Stimulated activated CD4-positive, alpha-beta T cell treated with anti-CD3 and anti-CD28 coated beads, TNF-alpha, amount 100 ng/mL, for 48 hours (primary cell): Measurements from ENCODE around the gene STARD13.
"Not testable (repeated sequence)": the region's sequence is repeated elsewhere in the genome, so short reads cannot be mapped to it uniquely, and the experiment has no call there.

ENCODE experiments used
- DNase-seq, 3 donors: peaks; one replicate each; pipeline ENCODE4 v3.0.0-alpha.2; 2020; ENCODE audit warnings: low read depth in 3 of 3

The STARD13 gene

GRCh38 chr13:33175991-33176390 lies 109.6 kb downstream of the STARD13 start:
- DNase-seq, result no peak

- DNase-seq, result no peak
These were observed 110.6 kb downstream of the STARD13 start for GRCh38 chr13:33174931-33175330.

GRCh38 chr13:33174491-33174890 lies 111.1 kb downstream of the STARD13 start:
- DNase-seq, result no peak

DNA sequence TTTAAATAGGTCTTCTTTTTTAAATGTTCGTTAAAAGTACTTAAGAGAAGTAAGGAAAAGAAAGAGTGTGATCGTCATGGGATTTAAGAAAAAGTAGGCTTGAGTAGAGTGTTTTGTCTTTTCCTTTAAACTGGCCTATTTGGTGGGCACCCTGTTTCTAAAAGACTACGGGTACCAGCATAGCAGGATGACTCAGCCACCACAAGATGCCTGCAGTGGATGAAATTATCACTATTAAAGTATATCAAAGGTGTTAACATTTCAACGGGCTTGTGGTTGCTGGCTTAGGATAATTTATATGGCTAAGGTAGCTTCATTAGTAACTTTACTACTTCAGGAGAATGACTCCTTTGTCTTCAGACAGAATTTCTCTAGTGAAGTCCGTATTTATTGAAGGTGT lies 112.6 kb downstream of the STARD13 start:
- DNase-seq, result no peak

- DNase-seq, result no peak
These were observed 113.2 kb downstream of the STARD13 start for GRCh38 chr13:33172400-33172799.

GRCh38 chr13:33169273-33169980 lies 116.1 kb downstream of the STARD13 start:
- DNase-seq, result no peak

DNA sequence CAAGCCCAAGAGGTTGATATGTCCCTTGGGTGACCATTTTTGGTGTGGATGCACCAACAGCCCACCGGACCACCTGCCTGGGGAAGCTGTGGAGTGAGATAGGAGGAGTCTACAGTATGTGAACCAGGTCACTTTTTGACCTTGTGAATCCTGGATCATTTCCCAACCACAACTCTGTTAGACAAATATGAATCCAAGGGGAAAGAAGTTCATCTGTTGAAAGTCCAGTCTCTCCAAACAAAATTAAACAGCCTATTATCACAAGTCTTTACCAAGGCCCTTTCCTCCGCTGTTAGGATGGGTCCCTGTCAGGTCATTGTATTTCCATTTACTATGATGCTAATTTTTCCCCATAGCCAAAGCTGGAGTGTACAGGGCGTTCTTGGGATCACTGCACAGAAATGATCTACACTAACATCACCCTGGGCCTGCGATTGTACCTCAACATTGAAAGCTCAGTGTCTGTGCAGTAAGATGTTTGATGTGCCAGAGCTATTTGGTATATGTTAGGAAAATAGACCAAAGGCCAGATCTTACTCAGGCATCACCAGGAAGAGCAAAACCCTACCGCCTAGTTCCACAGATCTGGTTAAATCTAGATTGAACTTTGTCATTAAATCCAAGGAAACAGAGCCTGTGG lies 117.1 kb downstream of the STARD13 start:
- no peak for DNase-seq

GRCh38 chr13:33167491-33167890 lies 118.1 kb downstream of the STARD13 start:
- no peak for DNase-seq

GRCh38 chr13:33165787-33166186 lies 119.8 kb downstream of the STARD13 start:
- no peak for DNase-seq

DNA sequence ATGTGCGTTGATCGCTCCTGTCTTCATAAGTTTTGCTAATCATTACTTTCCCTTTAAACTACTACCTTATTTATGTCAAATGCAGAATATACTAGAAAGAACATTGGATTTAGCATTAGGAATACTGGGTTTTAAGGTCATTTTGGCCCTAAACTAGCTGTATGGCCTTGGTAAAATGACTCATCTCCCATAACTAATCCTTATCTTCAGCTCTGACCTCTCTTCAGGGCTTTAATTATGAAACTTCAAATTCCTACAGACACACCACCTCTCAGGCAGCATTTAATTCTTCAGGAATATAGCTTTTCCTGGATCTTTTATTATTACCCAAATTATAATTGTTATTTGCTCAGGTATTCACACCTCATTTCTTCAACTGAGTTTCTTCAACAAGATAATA lies 121.2 kb downstream of the STARD13 start:
- no peak for DNase-seq

DNA sequence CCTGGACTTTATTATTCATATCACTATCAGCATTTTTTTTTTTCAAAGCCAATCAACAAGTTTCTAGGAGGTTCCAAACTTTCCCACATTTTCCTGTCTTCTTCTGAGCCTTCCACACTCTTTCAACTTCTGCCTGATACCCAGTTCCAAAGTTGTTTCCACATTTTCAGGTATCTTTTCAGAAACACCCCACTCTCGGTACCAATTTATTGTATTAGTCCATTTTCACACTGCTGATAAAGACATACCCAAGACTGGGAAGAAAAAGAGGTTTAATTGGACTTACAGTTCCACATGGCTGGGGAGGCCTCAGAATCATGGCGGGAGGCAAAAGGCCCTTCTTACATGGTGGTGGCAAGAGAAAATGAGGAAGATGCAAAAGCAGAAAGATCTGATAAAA lies 122.8 kb downstream of the STARD13 start:
- not testable (repeated sequence) for DNase-seq

- DNase-seq, result no peak
These were observed 126.7 kb downstream of the STARD13 start for GRCh38 chr13:33158816-33159215.

- no peak for DNase-seq
These were observed 127.3 kb downstream of the STARD13 start for GRCh38 chr13:33158271-33158670.

DNA sequence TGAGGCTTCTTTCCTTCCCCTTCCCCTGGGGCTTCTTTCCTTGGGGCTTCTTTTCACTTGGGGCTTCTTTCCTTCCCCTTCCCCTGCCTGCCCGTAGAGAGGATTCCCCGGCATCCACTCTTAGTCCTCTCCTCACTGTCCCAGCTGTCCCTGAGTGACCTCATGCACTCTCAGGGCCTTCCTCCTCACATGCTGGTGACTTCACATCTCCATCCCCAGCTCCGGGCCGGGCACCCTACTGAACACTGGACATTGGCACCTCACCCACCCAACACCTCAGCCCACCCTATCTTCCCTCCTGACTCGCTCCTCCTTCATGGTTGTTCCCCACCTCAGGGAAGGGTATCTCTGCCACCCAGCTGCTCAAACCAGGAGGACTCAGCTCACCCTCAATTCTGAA lies 130.6 kb downstream of the STARD13 start:
- DNase-seq, result no peak

GRCh38 chr13:33153421-33154404 lies 131.8 kb downstream of the STARD13 start:
- DNase-seq, result no peak

DNA sequence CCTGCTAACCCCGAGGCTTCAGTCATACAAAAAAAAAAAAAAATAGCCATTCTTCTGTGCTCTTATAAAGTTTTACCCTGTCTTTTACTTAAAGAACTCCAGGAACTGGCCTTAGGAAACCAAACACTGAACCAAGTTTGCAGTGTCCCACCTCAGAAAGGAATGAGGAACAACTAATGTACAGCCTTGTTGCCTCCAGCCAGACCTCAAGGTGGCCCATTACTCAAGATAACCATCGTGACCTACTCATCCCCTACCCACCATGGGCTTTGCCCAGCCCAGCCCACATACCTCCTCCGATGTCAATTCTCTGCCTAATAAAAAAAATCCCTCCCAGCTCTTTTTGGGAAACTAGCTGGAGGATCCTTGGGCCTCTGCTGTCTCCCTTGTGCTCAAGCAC lies 133.2 kb downstream of the STARD13 start:
- DNase-seq, result no peak

GRCh38 chr13:33150662-33151061 lies 134.9 kb downstream of the STARD13 start:
- no peak for DNase-seq

DNA sequence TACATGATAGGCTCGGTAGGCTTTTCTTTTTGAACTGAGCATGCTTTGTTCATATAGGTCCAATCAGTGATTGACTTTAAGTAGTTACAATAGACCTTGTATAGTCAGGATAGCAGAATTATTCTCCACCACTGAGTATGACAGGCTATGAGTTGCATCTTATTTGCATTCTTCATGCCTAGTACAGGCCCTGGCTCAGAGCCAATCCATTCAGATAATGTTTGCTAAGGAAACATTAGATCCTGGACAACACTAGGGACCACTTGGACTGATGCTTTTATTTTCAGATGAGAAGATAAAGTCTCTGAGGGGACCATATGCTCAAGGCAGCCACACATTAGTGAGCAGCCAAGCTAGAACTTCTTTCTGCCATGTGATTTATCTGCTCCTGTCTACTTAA lies 135.4 kb downstream of the STARD13 start:
- no peak for DNase-seq

- DNase-seq, result no peak
These were observed 137.7 kb downstream of the STARD13 start for GRCh38 chr13:33147832-33148231.

DNA sequence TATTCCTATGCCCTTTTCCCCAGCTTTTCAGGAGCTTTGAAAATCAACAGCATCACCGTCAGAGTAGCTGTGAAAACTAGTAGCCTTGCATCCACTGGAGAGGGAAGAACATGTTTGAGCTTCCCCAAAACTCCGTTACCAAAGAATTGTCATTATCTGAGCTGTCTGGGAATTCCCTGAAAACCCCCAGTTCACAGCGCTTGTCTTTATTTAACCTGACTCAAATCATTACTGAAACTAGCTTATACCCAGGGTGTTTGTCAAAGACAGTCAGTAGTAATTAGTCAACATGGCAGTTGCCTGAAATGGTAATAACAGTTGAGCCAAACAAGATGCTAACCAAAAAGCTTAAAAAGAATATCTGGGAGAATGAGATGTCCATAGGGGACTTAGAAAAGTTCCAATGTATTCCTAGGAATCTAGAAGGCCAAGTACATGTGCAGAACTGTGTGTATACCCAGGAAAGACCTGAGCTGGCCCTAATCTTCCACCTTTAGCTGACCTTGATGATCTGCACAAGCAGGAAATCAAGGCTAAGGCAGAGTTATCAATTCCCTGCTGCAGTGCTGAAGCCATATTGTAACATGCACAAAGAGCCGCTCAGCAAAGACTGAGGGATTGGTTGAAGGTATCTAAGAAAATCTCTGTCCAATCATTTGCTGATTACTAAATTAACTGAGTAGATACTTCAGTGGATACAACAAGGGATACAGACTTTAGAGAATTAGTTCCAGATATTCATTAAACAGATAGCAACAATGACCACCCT lies 138.5 kb downstream of the STARD13 start:
- no peak for DNase-seq

- no peak for DNase-seq
These were observed 139.9 kb downstream of the STARD13 start for GRCh38 chr13:33145667-33146066.

DNA sequence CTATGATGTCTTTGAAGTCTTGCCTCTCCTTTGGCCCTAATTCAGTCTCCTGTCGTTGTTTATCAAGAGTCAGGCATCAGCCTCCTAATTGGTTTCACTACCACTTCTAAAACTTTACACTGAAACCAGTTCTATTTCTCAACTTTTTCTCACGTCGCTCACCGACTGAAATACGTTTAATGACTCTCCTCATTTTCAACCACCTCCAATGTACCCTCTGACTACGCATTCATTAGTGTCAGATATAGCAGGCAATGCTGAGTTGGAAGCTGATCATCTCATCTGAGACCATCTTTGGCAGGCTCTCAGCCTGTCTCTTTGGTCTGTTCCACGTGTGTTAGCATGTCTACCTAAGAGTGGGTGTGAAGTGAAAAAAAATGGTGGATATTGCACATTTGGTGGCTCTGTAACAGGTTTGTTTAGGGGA lies 141.2 kb downstream of the STARD13 start:
- no peak for DNase-seq
